Suprapubic skin (tissue), 3 donors: ENCODE results near the gene STEAP1B.

Experiments used
- POLR2A ChIP-seq, 2 donors: fragments of 450-650 bp; IDR thresholded peaks; one replicate each; pipeline ENCODE4 v1.6.1; 2017; ENCODE audit warnings: antibody characterized with exemption in 2 of 2, mild to moderate bottlenecking in 2 of 2, moderate library complexity in 2 of 2
- TF ChIP-seq, protein P1 (sequence below), 2 donors: fragments of 200-600 bp in 1 of 2; fragments of 450-650 bp in 1 of 2; sonication (generic) in 1 of 2; IDR thresholded peaks; one replicate each; pipeline ENCODE4 v1.5.1; 2016 to 2019; ENCODE audit warnings: antibody characterized with exemption in 2 of 2, mild to moderate bottlenecking in 1 of 2, moderate library complexity in 1 of 2

DNA sequence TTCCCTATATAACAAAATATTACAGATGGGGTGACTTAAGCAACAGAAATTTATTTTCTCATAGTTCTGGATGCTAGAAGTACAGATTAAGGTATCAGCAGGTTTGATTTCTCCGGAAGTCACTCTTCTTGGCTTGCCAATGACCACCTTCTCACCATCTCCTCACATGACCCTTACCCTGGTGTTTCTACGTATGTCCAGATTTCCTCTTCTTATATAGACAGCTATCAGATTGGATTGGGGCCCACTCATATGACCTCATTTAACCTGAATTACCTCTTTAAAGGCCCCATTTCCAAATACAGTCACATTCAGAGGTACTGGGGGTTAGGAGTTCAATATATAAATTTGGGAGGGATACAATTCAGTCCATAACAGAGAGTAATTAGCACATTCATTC lies 126.1 kb downstream of the STEAP1B start:
- TF ChIP-seq, protein P1, sequence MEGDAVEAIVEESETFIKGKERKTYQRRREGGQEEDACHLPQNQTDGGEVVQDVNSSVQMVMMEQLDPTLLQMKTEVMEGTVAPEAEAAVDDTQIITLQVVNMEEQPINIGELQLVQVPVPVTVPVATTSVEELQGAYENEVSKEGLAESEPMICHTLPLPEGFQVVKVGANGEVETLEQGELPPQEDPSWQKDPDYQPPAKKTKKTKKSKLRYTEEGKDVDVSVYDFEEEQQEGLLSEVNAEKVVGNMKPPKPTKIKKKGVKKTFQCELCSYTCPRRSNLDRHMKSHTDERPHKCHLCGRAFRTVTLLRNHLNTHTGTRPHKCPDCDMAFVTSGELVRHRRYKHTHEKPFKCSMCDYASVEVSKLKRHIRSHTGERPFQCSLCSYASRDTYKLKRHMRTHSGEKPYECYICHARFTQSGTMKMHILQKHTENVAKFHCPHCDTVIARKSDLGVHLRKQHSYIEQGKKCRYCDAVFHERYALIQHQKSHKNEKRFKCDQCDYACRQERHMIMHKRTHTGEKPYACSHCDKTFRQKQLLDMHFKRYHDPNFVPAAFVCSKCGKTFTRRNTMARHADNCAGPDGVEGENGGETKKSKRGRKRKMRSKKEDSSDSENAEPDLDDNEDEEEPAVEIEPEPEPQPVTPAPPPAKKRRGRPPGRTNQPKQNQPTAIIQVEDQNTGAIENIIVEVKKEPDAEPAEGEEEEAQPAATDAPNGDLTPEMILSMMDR (IDR thresholded peaks at IDR 0.05), result no peak
- no peak for TF ChIP-seq POLR2A (IDR thresholded peaks at IDR 0.05)
